SK-N-SH (cell line): ENCODE data around the gene RORB. TPM values are rescaled to one million over a fixed set of nuclear protein-coding genes. Genes with fewer than 3 reads are reported as not detected.

Experiments
- CTCF ChIA-PET: fragments of 300-600, 350-600 bp; formaldehyde crosslinking; extraction: SDS; loops from one replicate; lab custom pipeline; 2021; lab: Yijun Ruan, JAX
- POLR2A ChIA-PET: fragments of 350-600 bp; sonication (Branson Sonifier 250); formaldehyde crosslinking; extraction: SDS; loops from one replicate; lab custom pipeline; 2020; ENCODE audit warnings: antibody characterized with exemption, inconsistent platforms; lab: Yijun Ruan, JAX
- DNase-seq: peaks from one replicate; pipeline ENCODE4 v3.0.0; 2012
- H2AFZ ChIP-seq: fragments of 200-600 bp; sonication (generic); 2 replicates; pipeline ENCODE4 v1.8.1; 2016; ENCODE audit warnings: antibody characterized with exemption, mild to moderate bottlenecking, low read depth
- H3F3A ChIP-seq: fragments of 200-600 bp; sonication (generic); replicated peaks from 2 replicates; pipeline ENCODE3; 2016; ENCODE audit warnings: antibody characterized with exemption, mild to moderate bottlenecking; ENCODE audit not compliant: insufficient read depth
- H3K27ac ChIP-seq, 2 experiments: fragments of 200-500 bp in 1 of 2; fragments of 200-600 bp in 1 of 2; sonication (Bioruptor generic) in 1 of 2; sonication (generic), shearing (Covaris generic) in 1 of 2; 2 replicates each; pipeline versions ENCODE4 v1.5.1 to v1.6.1; 2014 to 2016; ENCODE audit warnings: low read depth in 2 of 2, inconsistent platforms in 1 of 2, low read length in 1 of 2, mild to moderate bottlenecking in 1 of 2, mixed read lengths in 1 of 2
- H3K27me3 ChIP-seq: fragments of 200-600 bp; sonication (generic), shearing (Covaris generic); 2 replicates; pipeline ENCODE4 v1.6.1; 2016; ENCODE audit warnings: mixed run types; ENCODE audit not compliant: insufficient read depth
- H3K36me3 ChIP-seq, 2 experiments: fragments of 200-500 bp in 1 of 2; fragments of 200-600 bp in 1 of 2; sonication (Bioruptor generic) in 1 of 2; sonication (generic) in 1 of 2; replicated peaks in 1 of 2; 2 replicates each; pipeline versions ENCODE3 to v1.5.1; 2014 to 2016; ENCODE audit warnings: low read length in 1 of 2, mild to moderate bottlenecking in 1 of 2; ENCODE audit not compliant: insufficient read depth in 2 of 2, control insufficient read depth in 1 of 2
- H3K4me1 ChIP-seq, 2 experiments: fragments of 200-500 bp in 1 of 2; fragments of 200-600 bp in 1 of 2; sonication (Bioruptor generic) in 1 of 2; sonication (generic), shearing (Covaris generic) in 1 of 2; 2 replicates each; pipeline versions ENCODE4 v1.5.1 to v1.6.1; 2014 to 2016; ENCODE audit warnings: low read depth in 1 of 2, low read length in 1 of 2, mixed run types in 1 of 2; ENCODE audit not compliant: insufficient read depth in 2 of 2, control insufficient read depth in 1 of 2
- H3K4me2 ChIP-seq: fragments of 200-600 bp; sonication (generic), shearing (Covaris generic); 2 replicates; pipeline ENCODE4 v1.6.1; 2017; ENCODE audit warnings: mixed run types
- H3K4me3 ChIP-seq, 2 experiments: fragments of 200-500 bp in 1 of 2; fragments of 200-600 bp in 1 of 2; sonication (Bioruptor generic) in 1 of 2; sonication (generic), shearing (Covaris generic) in 1 of 2; 2 replicates each; pipeline versions ENCODE4 v1.5.1 to v1.8.1; 2014 to 2016; ENCODE audit warnings: low read depth in 2 of 2, inconsistent platforms in 1 of 2, low read length in 1 of 2, mild to moderate bottlenecking in 1 of 2, mixed read lengths in 1 of 2, moderate library complexity in 1 of 2
- H3K79me2 ChIP-seq: fragments of 200-600 bp; sonication (generic); 2 replicates; pipeline ENCODE4 v1.8.1; 2017; ENCODE audit warnings: mild to moderate bottlenecking; ENCODE audit not compliant: insufficient read depth
- H3K9ac ChIP-seq: fragments of 200-600 bp; sonication (generic); 2 replicates; pipeline ENCODE4 v1.6.1; 2017; ENCODE audit warnings: mixed run types
- H3K9me2 ChIP-seq: fragments of 200-600 bp; sonication (generic); 2 replicates; pipeline ENCODE4 v1.6.1; 2017; ENCODE audit warnings: mixed run types
- H3K9me3 ChIP-seq: fragments of 200-600 bp; sonication (generic); 2 replicates; pipeline ENCODE4 v1.6.1; 2017; ENCODE audit warnings: mixed run types, mild to moderate bottlenecking, moderate library complexity
- H4K20me1 ChIP-seq: fragments of 200-600 bp; sonication (generic); 2 replicates; pipeline ENCODE4 v1.6.1; 2017; ENCODE audit warnings: mild to moderate bottlenecking, mixed run types; ENCODE audit not compliant: insufficient read depth
- EZH2phosphoT487 ChIP-seq: fragments of 200-600 bp; sonication (generic); IDR thresholded peaks from 2 replicates; pipeline ENCODE4 v1.6.1; 2017; ENCODE audit warnings: low read depth, mixed run types, mild to moderate bottlenecking, antibody characterized with exemption, moderate library complexity, borderline replicate concordance
- FOSL2 ChIP-seq: IDR thresholded peaks from 2 replicates; pipeline ENCODE4 v1.4.0; 2012; ENCODE audit warnings: low read depth, mild to moderate bottlenecking, moderate library complexity, borderline replicate concordance
- FOXM1 ChIP-seq: IDR thresholded peaks from 2 replicates; pipeline ENCODE4 v1.4.0; 2012; ENCODE audit warnings: low read depth, mild to moderate bottlenecking
- GABPA ChIP-seq: IDR thresholded peaks from 2 replicates; pipeline ENCODE4 v1.4.0; 2012; ENCODE audit warnings: low read depth, mild to moderate bottlenecking
- MXI1 ChIP-seq: IDR thresholded peaks from 2 replicates; pipeline ENCODE4 v1.6.1; 2012; ENCODE audit warnings: mild to moderate bottlenecking, low read depth, low read length, improper control_type of control experiment
- POLR2AphosphoS5 ChIP-seq: IDR thresholded peaks from 2 replicates; pipeline ENCODE4 v1.6.1; 2012; ENCODE audit warnings: low read depth, low read length
- RAD21 ChIP-seq: IDR thresholded peaks from 2 replicates; pipeline ENCODE4 v1.6.1; 2012; ENCODE audit warnings: mild to moderate bottlenecking, low read length
- RXRA ChIP-seq: IDR thresholded peaks from 2 replicates; pipeline ENCODE4 v1.4.0; 2012; ENCODE audit warnings: low read depth, mild to moderate bottlenecking, borderline replicate concordance
- SIN3A ChIP-seq: IDR thresholded peaks from 2 replicates; pipeline ENCODE4 v1.6.1; 2012; ENCODE audit warnings: low read depth, mild to moderate bottlenecking, low read length, moderate library complexity, borderline replicate concordance
- TAF1 ChIP-seq: IDR thresholded peaks from 2 replicates; pipeline ENCODE4 v1.6.1; 2012; ENCODE audit warnings: low read depth, mild to moderate bottlenecking, low read length, moderate library complexity, borderline replicate concordance
- TEAD4 ChIP-seq: IDR thresholded peaks from 2 replicates; pipeline ENCODE4 v1.4.0; 2012; ENCODE audit warnings: mild to moderate bottlenecking, borderline replicate concordance; ENCODE audit not compliant: insufficient read depth
- YY1 ChIP-seq: IDR thresholded peaks from 2 replicates; pipeline ENCODE4 v1.4.0; 2012; ENCODE audit warnings: low read depth, mild to moderate bottlenecking
- WGBS: methylation state at CpG from one replicate; pipeline ENCODE4 v1.1.6; 2017; ENCODE audit warnings: low lambda C conversion rate; 5-methylcytosine and 5-hydroxymethylcytosine counted together
- polyA plus RNA-seq, 3 experiments: library from polyadenylated mRNA; depleted of rRNA; stranded (reverse); fragments of >200 nt; gene quantifications; 2 replicates each; pipeline ENCODE4 v1.2.3, GENCODE V29; 2012
- TF ChIP-seq, protein P1 (sequence below): IDR thresholded peaks from 2 replicates; pipeline ENCODE4 v1.4.0; 2012; ENCODE audit warnings: low read depth, borderline replicate concordance
- TF ChIP-seq, protein P2 (sequence below): fragments of 150-350 bp; IDR thresholded peaks from 2 replicates; pipeline ENCODE4 v1.6.1; 2017; ENCODE audit warnings: antibody characterized with exemption, low read length, low read depth, borderline replicate concordance
- TF ChIP-seq, protein P3 (sequence below): IDR thresholded peaks from 2 replicates; pipeline ENCODE4 v1.4.0; 2012; ENCODE audit warnings: low read depth
- TF ChIP-seq, protein P4 (sequence below): fragments of 200-600 bp; sonication (generic); IDR thresholded peaks from 2 replicates; pipeline ENCODE4 v1.6.1; 2017; ENCODE audit warnings: antibody characterized with exemption, mild to moderate bottlenecking, moderate library complexity

Gene RORB
- polyA plus RNA-seq, 1 of the 3 experiments (the other 2 are of a cell fraction), result 0.13 TPM

DNA sequence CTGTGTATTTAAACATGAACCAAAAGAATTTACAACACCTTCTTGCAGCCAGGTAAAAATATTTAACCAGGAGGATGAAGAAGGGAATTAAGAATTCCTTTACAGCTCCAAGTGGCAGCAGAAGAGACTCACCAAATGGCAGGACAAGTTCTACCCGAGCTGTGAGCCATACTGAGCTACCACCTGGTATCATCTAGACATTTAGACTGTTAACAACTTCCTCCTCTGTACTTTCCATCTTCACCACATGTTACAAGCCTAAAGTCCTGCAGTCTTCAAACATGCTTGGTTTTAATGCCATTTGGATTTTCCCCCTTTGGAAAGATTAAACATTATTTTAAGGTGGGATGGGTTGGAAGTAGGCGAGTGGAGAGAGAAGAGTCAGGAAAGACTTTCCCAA is 200.4 kb downstream of the RORB start (continued):
- TF ChIP-seq, protein P1, sequence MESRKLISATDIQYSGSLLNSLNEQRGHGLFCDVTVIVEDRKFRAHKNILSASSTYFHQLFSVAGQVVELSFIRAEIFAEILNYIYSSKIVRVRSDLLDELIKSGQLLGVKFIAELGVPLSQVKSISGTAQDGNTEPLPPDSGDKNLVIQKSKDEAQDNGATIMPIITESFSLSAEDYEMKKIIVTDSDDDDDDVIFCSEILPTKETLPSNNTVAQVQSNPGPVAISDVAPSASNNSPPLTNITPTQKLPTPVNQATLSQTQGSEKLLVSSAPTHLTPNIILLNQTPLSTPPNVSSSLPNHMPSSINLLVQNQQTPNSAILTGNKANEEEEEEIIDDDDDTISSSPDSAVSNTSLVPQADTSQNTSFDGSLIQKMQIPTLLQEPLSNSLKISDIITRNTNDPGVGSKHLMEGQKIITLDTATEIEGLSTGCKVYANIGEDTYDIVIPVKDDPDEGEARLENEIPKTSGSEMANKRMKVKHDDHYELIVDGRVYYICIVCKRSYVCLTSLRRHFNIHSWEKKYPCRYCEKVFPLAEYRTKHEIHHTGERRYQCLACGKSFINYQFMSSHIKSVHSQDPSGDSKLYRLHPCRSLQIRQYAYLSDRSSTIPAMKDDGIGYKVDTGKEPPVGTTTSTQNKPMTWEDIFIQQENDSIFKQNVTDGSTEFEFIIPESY, result no peak
- TF ChIP-seq TEAD4, result no peak
- TF ChIP-seq, protein P2, sequence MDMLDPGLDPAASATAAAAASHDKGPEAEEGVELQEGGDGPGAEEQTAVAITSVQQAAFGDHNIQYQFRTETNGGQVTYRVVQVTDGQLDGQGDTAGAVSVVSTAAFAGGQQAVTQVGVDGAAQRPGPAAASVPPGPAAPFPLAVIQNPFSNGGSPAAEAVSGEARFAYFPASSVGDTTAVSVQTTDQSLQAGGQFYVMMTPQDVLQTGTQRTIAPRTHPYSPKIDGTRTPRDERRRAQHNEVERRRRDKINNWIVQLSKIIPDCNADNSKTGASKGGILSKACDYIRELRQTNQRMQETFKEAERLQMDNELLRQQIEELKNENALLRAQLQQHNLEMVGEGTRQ, result no peak

DNA sequence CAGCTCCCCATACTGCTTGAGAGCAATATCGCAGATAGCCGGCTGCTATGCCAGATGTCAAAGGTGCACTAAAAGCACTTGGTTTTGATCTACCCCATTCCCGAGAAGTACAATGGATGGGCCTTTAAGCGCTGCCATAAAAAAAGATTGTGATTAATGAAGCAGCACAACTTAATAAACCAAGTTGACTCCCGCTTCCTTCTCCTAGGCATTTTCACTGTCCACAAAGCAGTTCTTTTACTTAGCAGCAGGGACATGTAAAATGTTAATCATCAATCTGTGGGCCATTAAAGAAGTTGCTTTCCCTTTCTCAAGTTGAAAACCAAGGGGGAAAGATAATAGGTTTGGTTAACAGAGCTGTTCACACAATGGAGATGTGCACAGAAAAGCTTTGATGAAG is 214.2 kb downstream of the RORB start:
- Histone ChIP-seq H3K9ac (no peak overlapping the region), H3K4me1 (peaks cover 0 to 3% of the 10 kb centered on the region in 2 experiments; a peak in 2 of 4 replicates), H3K9me2 (no peaks in the 10 kb centered on the region), H3K27ac (no peak overlapping the region), H4K20me1 (no peaks in the 10 kb centered on the region), H3K9me3 (no peaks in the 10 kb centered on the region), H3K27me3 (no peaks in the 10 kb centered on the region), H3K79me2 (no peaks in the 10 kb centered on the region), H3K4me3 (no peak overlapping the region), H3K4me2 (no peak overlapping the region), H3F3A (no peaks in the 10 kb centered on the region), H3K36me3 (no peaks in the 10 kb centered on the region), H2AFZ (no peak overlapping the region)
- CTCF ChIA-PET, result no interaction called here
- POLR2A ChIA-PET, result no interaction called here
- no peak for DNase-seq
- TF ChIP-seq FOXM1 (no peak), MXI1 (no peak), POLR2AphosphoS5 (no peak), YY1 (no peak), TAF1 (no peak), EZH2phosphoT487 (no peak), FOSL2 (no peak), RXRA (no peak), SIN3A (no peak), RAD21 (no peak), TEAD4 (no peak), GABPA (no peak)
- TF ChIP-seq, protein P1, result no peak
- TF ChIP-seq, protein P3, sequence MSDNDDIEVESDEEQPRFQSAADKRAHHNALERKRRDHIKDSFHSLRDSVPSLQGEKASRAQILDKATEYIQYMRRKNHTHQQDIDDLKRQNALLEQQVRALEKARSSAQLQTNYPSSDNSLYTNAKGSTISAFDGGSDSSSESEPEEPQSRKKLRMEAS, result no peak
- TF ChIP-seq, protein P2, result no peak
- TF ChIP-seq, protein P4, sequence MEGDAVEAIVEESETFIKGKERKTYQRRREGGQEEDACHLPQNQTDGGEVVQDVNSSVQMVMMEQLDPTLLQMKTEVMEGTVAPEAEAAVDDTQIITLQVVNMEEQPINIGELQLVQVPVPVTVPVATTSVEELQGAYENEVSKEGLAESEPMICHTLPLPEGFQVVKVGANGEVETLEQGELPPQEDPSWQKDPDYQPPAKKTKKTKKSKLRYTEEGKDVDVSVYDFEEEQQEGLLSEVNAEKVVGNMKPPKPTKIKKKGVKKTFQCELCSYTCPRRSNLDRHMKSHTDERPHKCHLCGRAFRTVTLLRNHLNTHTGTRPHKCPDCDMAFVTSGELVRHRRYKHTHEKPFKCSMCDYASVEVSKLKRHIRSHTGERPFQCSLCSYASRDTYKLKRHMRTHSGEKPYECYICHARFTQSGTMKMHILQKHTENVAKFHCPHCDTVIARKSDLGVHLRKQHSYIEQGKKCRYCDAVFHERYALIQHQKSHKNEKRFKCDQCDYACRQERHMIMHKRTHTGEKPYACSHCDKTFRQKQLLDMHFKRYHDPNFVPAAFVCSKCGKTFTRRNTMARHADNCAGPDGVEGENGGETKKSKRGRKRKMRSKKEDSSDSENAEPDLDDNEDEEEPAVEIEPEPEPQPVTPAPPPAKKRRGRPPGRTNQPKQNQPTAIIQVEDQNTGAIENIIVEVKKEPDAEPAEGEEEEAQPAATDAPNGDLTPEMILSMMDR, result no peak
- WGBS, result 67% methylated on average over 5 of the region's 5 CpGs
